Activated CD4-positive, alpha-beta T cell treated with anti-CD3 and anti-CD28 coated beads, Interleukin-2, amount 50 U/mL, for 48 hours (primary cell): ENCODE measurements around the gene PLEKHN1.
"Not testable (repeated sequence)": the region's sequence is repeated elsewhere in the genome, so short reads cannot be mapped to it uniquely, and the experiment has no call there.

ENCODE experiments used
- DNase-seq, 2 experiments: peaks; one replicate each; pipeline ENCODE4 v3.0.0-alpha.2; 2020

The PLEKHN1 gene

GRCh38 chr1:1013105-1013921, 47.0 kb downstream of the PLEKHN1 start, which contains the start of gene ISG15:
TSS of gene ISG15 (plus strand) at chr1:1013497. CDS start at chr1:1013574, 77 bp downstream.
- DNase-seq: peak; percentile 83 to 88

DNA sequence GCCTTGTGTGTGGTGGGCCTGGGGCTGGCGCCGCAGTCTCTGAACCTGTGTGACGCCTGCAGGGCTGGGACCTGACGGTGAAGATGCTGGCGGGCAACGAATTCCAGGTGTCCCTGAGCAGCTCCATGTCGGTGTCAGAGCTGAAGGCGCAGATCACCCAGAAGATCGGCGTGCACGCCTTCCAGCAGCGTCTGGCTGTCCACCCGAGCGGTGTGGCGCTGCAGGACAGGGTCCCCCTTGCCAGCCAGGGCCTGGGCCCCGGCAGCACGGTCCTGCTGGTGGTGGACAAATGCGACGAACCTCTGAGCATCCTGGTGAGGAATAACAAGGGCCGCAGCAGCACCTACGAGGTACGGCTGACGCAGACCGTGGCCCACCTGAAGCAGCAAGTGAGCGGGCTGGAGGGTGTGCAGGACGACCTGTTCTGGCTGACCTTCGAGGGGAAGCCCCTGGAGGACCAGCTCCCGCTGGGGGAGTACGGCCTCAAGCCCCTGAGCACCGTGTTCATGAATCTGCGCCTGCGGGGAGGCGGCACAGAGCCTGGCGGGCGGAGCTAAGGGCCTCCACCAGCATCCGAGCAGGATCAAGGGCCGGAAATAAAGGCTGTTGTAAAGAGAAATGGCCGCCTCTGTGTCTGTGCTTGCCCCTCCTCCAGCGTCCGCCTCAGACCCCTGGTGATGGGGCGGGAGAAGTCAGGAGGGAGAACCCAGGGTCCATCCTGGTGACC, 47.8 kb downstream of the PLEKHN1 start:
- DNase-seq: peak; percentile 45 to 55

DNA sequence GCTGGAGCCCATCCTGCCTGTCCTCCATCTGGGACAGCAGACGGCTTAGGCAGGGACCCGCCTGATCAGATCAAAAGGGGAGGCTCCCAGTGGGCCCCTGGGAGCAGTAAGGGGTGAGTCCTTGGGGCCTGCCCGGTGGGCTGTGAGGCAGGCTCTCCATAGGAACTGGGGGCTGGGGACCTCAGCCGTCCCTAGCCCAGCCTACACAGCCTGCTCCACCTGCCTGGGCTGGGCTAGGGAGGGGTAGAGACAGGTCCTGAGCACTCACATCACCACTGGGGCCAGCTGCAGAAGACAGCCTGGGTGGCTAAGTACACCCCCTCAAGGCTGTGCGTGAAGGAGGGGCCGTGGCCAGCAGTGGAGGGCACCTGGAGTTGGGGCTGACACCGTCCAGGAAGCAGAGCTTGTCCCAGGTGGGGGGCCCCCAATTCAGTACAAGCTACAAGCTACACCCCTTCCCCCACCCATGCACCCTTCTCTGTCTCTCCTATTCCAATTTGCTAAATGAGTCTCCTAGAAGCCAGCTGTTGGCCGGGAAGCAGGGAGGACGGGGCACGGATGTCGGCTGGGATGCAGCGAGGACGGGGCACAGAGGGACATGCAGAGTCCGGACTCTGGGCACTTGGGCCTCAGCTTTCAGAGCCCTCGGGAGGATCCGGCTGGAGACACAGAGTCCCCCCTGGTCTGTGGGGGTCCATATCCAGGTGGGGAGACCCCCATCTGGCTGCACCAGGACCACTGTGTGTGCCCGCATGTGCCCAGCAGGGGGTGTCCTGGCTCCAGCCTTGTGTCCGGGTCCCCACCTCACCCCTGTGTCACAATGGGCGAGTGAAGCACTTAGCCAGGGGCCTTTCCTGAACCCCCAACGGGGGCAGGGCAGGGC, 48.8 kb downstream of the PLEKHN1 start:
- peak in 1 of 2 experiments; percentile 31 for DNase-seq

GRCh38 chr1:1017397-1018320, 51.4 kb downstream of the PLEKHN1 start:
- not testable (repeated sequence) for DNase-seq

DNA sequence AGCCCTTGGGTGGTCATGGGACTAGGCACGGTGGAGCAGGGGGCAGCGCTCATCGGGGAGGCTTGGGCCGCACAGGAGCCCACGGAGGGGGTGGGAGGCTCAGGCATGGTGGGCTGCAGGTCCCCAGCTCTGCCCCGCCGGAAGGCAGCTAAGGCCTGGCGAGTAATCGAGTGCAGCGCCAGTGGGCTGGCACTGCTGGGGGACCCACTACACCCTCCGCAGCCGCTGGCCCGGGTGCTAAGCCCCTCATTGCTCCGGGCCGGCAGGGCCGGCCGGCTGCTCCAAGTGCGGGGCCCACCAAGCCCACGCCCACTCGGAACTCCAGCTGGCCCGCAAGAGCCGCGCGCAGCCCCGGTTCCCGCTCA, 52.0 kb downstream of the PLEKHN1 start:
- DNase-seq: not testable (repeated sequence)

DNA sequence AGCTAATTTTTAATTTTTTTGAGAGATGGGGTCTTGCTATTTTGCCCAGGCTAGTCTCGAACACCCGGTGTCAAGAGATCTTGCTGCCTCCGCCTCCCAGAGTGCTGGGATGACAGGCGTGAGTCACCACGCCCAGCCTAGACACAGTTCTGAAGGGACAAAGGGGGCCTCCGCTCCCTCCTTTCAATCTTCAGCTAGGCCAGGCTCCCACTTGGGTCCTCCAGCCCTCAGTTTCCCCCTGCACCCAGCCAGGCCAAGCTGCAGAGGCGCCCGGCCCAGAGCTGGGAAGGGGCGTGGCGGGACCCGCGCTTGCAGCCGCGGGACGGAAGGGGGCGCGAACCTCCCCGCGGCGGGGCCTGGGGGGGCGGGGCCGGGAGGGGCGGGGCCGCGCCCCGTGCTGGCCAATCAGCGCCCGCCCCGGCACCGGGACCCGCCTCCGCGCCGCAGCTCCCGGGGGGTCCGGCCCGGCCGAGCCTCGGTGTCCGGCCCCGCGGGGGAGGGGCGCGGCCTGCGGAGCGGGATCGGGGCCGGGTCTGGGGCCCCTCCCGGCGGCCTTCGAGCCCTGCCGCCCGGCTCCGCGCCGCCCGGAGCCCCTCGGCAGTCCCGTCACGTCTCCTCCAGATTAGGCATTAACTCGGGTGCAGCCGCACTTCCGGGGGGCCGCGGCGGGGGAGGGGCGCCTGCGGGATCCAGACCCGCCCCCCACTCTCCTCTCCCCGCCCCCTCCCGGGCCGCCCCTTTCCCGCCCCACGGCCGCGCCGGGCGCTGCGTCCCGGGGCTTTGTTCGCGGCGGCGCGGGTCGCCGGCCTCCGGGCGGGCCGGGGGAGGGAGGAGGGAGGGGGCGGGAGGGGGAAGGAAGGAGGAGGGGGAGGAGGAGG, 53.1 kb downstream of the PLEKHN1 start:
- peak; percentile 80 to 81 for DNase-seq

DNA sequence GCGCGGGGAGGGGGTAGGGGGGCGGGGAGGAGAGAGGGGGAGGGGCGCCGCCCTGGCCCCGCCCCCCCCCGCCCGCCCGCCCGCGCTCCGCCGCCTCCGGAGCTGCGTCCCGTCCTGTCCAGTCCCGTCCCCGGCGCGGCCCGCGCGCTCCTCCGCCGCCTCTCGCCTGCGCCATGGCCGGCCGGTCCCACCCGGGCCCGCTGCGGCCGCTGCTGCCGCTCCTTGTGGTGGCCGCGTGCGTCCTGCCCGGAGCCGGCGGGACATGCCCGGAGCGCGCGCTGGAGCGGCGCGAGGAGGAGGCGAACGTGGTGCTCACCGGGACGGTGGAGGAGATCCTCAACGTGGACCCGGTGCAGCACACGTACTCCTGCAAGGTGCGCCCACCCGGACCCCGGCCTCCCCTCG, 53.7 kb downstream of the PLEKHN1 start, which contains the start of gene AGRN:
TSS of gene AGRN (plus strand) at position 121 of the 405 bp plus-strand sequence. CDS start at position 174, 53 bp downstream.
- DNase-seq: peak; percentile 25 to 37

GRCh38 chr1:1020415-1021009, 54.2 kb downstream of the PLEKHN1 start:
- DNase-seq: peak; percentile 35 to 40

DNA sequence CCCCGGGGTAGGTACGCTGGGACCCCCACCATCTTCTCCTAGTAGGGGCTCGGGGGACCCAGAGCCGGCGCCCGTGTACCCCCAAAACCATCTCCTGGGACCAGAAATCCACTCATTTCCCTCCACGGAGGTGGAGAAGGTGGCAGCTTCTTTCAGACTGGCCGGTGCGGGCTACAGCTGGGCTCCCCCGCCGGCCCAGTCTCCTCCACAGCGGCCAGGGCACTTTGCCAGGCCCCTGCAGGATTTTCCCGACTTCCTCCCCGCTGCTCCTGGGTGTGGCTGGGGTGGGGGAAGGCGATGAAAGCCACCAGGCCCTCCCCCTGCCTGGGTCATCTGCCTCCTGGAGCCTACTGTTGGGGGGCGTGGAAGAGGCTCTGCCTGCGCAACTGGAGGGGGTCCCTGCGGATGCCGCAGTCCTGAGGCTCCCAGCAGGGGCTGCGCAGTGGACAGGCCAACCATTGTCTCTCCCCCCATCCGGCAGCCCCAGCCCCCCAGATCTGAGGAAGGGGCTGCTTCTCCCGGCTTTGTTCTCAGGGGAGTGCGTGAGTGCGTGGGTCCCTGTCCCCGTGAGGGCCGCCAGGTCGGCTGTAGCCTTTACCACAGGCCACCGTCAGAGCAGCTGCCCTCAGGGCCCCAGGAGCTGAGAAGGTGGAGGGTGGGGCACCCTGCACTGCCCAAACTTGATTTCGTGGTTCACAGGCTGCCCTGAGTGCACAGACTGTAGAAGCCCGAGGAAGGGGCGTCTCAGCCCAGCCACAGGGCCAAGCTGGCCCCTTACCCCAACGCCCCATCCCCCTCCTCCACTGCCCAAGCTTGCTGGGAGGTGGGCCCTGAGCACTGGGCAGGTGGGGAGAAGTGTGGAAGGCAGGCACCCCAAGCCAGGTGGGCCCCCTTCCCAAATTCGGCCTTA, 55.0 kb downstream of the PLEKHN1 start:
- no peak for DNase-seq

DNA sequence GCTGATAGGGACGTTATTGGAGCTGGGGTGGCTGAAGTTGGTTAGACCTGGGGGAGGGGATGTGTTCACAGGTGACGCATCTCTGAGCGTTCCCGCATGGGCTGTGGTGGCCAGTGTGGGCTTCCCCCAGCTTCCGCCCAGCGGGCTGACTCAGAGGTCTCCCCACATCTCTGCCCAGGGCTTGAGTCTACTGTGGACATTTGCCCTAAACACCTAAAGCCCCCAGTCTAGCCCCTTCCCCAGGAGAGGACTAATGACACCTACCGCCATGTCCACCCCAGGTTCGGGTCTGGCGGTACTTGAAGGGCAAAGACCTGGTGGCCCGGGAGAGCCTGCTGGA, 55.6 kb downstream of the PLEKHN1 start:
- DNase-seq: no peak

- DNase-seq: no peak
These were observed 56.2 kb downstream of the PLEKHN1 start for GRCh38 chr1:1022302-1023009.

- DNase-seq: no peak
These were observed 57.4 kb downstream of the PLEKHN1 start for GRCh38 chr1:1023700-1024099.

DNA sequence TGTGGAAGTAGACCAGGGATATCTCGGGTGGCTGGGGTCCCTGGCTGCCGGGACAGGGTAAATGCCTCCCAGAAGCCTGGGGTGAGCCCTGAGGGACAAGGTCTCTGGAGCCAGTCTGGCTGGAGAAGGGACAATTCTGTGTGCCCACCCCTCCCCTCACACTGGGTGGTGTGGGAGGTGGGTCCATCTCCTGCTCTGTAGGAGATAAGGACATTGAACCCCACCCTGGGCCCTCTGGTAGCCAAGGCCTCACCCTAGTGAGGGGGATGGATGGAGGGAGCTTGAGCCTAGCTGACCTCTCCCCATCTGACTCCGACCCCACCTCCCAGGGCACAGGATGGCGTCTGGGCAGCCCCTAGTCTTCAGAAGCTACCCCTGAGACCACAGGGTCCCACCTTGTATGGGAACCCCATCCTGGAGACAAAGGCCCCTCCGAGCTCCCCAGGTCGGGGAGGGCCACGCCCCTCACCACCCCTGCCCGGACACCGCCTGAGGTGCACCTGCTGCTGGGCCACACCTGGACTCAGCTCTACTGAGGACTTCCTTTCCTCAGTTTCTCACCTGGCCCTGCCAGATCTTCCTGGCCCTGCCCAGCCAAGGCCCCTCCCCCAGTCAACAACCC, 58.0 kb downstream of the PLEKHN1 start:
- no peak for DNase-seq

DNA sequence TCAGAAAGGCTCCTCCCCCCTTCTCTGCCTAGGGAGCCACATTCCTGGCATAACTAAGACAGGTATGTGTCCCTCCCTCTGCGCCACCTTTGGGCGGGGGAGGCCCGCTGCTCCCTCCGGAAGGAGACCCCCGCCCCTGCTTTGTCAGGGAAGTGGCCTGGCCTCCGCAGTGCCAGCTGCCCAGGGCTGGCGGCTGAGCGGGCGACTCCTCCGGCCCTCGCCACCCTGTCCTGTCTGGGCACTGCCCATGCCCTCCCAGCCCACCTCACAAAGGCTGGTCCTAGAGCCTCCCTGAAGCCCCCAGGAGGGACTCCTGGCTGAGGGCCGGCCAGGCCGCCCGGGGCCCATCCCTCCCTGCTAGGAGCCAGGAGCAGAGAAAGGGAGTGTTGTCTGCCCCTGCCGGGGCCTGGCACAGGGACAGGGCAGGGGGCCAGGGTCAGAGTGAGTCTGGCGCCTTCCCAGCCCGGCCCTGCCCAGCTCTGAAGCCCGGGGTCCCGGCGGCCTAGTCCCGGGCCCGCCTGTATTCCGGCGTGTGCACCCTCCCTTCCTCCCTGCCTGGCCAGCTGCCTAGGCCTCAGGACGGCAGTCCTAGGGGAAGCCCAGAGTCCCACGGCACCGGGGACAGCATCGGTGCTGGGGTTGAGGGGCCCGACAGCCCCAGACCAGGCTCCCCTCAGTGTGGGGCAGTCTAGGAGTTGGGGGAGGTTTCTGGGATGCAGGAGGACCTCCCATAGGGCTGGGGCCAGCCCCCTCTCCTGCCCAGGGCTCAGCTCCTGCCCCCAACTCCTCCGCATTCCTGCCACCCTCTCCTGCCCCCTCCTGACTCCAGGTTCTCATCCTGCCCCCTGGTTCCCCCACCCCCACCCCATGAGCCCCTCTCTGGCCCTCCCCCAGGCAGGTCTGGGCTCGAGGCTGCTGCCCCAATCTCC, 58.8 kb downstream of the PLEKHN1 start:
- DNase-seq: no peak
